WTC11 (cell line): ENCODE data around the gene RNF167. TPM values are rescaled to one million over a fixed set of nuclear protein-coding genes. Genes with fewer than 3 reads are reported as not detected.

Source experiments
- ATAC-seq: fragments of 200-7000 bp; cut with Tn5 transposase; 2 replicates; pipeline ENCODE4 v1.10.0; 2021; ENCODE audit warnings: mild to moderate bottlenecking, moderate library complexity
- CTCF ChIA-PET: fragments of 300-600 bp; sonication (Branson Sonifier 250); formaldehyde crosslinking; loops from one replicate; lab custom pipeline; 2021; ENCODE audit warnings: antibody characterized with exemption; lab: Charles Lee
- POLR2A ChIA-PET: fragments of 350-600 bp; sonication (Branson Sonifier 250); formaldehyde crosslinking; loops from one replicate; lab custom pipeline; 2021; ENCODE audit warnings: antibody characterized with exemption; lab: Charles Lee
- DNase-seq: peaks from one replicate; pipeline ENCODE4 v3.0.0; 2021; ENCODE audit warnings: low spot score
- H3K27ac Mint-ChIP-seq: 2 replicates; pipeline ENCODE4 v1.8.0; 2021; ENCODE audit warnings: mixed read lengths
- H3K27me3 Mint-ChIP-seq: 2 replicates; pipeline ENCODE4 v1.8.0; 2021; ENCODE audit warnings: low read depth, mild to moderate bottlenecking, moderate library complexity, mixed read lengths
- H3K36me3 Mint-ChIP-seq: 2 replicates; pipeline ENCODE4 v1.8.0; 2021; ENCODE audit warnings: mixed read lengths
- H3K4me1 Mint-ChIP-seq: 2 replicates; pipeline ENCODE4 v1.8.0; 2022; ENCODE audit warnings: mixed read lengths
- H3K4me3 Mint-ChIP-seq: 2 replicates; pipeline ENCODE4 v1.8.0; 2021; ENCODE audit warnings: mild to moderate bottlenecking, moderate library complexity, mixed read lengths
- H3K9me3 Mint-ChIP-seq: 2 replicates; pipeline ENCODE4 v1.8.0; 2021; ENCODE audit warnings: mixed read lengths
- AR ChIP-seq: fragments of 250-450 bp; sonication (Bioruptor Pico); IDR thresholded peaks from 2 replicates; pipeline ENCODE4 v1.9.0; 2021; ENCODE audit warnings: mild to moderate bottlenecking
- ATF1 ChIP-seq: sonication (generic); formaldehyde crosslinking; IDR thresholded peaks from 2 replicates; pipeline ENCODE4 v1.8.1; 2023; ENCODE audit warnings: mild to moderate bottlenecking, moderate library complexity, missing genetic modification reagents
- CREB1 ChIP-seq: sonication (generic); formaldehyde crosslinking; IDR thresholded peaks from 2 replicates; pipeline ENCODE4 v1.8.0; 2023; ENCODE audit warnings: mild to moderate bottlenecking, missing genetic modification reagents
- CREM ChIP-seq: sonication (generic); formaldehyde crosslinking; IDR thresholded peaks from 2 replicates; pipeline ENCODE4 v1.8.1; 2022; ENCODE audit warnings: mild to moderate bottlenecking, missing genetic modification reagents, moderate library complexity
- ESRRA ChIP-seq: sonication (generic); formaldehyde crosslinking; IDR thresholded peaks from 2 replicates; pipeline ENCODE4 v1.8.1; 2022; ENCODE audit warnings: mild to moderate bottlenecking, missing genetic modification reagents, borderline replicate concordance
- FOXJ3 ChIP-seq: sonication (generic); formaldehyde crosslinking; IDR thresholded peaks from 2 replicates; pipeline ENCODE4 v1.9.0; 2021; ENCODE audit warnings: missing genetic modification reagents, mild to moderate bottlenecking, borderline replicate concordance
- GTF2I ChIP-seq: fragments of 250-450 bp; sonication (Bioruptor Pico); conservative IDR thresholded peaks from 2 replicates; pipeline ENCODE4 v1.4.0; 2021; ENCODE audit warnings: mild to moderate bottlenecking
- JAZF1 ChIP-seq: fragments of 250-450 bp; sonication (Bioruptor Pico); IDR thresholded peaks from 2 replicates; pipeline ENCODE4 v1.9.0; 2021; ENCODE audit warnings: moderate library complexity, mild to moderate bottlenecking, inconsistent platforms
- NFYB ChIP-seq: sonication (generic); formaldehyde crosslinking; conservative IDR thresholded peaks from 2 replicates; pipeline ENCODE4 v1.8.0; 2022; ENCODE audit warnings: low read depth, missing genetic modification reagents
- RELA ChIP-seq: sonication (generic); formaldehyde crosslinking; IDR thresholded peaks from 2 replicates; pipeline ENCODE4 v1.8.1; 2022; ENCODE audit warnings: missing genetic modification reagents, mild to moderate bottlenecking, borderline replicate concordance
- RORB ChIP-seq: fragments of 250-450 bp; sonication (Bioruptor Pico); IDR thresholded peaks from 2 replicates; pipeline ENCODE4 v1.9.0; 2021; ENCODE audit warnings: mild to moderate bottlenecking
- SMAD4 ChIP-seq: sonication (generic); formaldehyde crosslinking; IDR thresholded peaks from 2 replicates; pipeline ENCODE4 v1.8.0; 2022; ENCODE audit warnings: mild to moderate bottlenecking, missing genetic modification reagents
- SP1 ChIP-seq: sonication (generic); formaldehyde crosslinking; conservative IDR thresholded peaks from 2 replicates; pipeline ENCODE4 v1.8.1; 2022; ENCODE audit warnings: missing genetic modification reagents
- STAT6 ChIP-seq: sonication (generic); formaldehyde crosslinking; conservative IDR thresholded peaks from 2 replicates; pipeline ENCODE4 v1.8.1; 2023; ENCODE audit warnings: mild to moderate bottlenecking, low read depth, missing genetic modification reagents, moderate library complexity
- ZBTB21 ChIP-seq: sonication (generic); formaldehyde crosslinking; IDR thresholded peaks from 2 replicates; pipeline ENCODE4 v1.8.1; 2023; ENCODE audit warnings: mild to moderate bottlenecking, missing genetic modification reagents, borderline replicate concordance
- ZNF232 ChIP-seq: sonication (generic); formaldehyde crosslinking; IDR thresholded peaks from 2 replicates; pipeline ENCODE4 v1.8.0; 2022; ENCODE audit warnings: mild to moderate bottlenecking, missing genetic modification reagents
- ZNF263 ChIP-seq: sonication (generic); formaldehyde crosslinking; IDR thresholded peaks from 2 replicates; pipeline ENCODE4 v1.8.1; 2022; ENCODE audit warnings: low read depth, mild to moderate bottlenecking, moderate library complexity, missing genetic modification reagents
- total RNA-seq: library from RNA; stranded (reverse); gene quantifications from 3 replicates; pipeline ENCODE4 v1.2.3, GENCODE V29; 2021
- TF ChIP-seq, protein P1 (sequence below): fragments of 250-450 bp; sonication (Bioruptor Pico); IDR thresholded peaks from 2 replicates; pipeline ENCODE4 v2.1.2; 2022; ENCODE audit warnings: mild to moderate bottlenecking, moderate library complexity

The RNF167 gene
- total RNA-seq, 1 experiment from 2014 or later = 143 TPM

- CTCF ChIA-PET = interaction anchor here (0.9 kb wide), 1 partner anchor 51 kb away, joined by 4 read pairs; no protein-coding TSS in a partner anchor
- Mint-ChIP-seq H3K36me3 (peaks cover 12% of the 10 kb centered on the region), H3K27ac (peak overlapping the region; percentile 75), H3K9me3 (peaks cover 4% of the 10 kb centered on the region), H3K27me3 (no peaks in the 10 kb centered on the region), H3K4me3 (no peak overlapping the region)
- POLR2A ChIA-PET = no interaction called here
- peak; percentile 40 for ATAC-seq
- no peak for TF ChIP-seq ZBTB21
- TF ChIP-seq ATF1 = no peak
- TF ChIP-seq SP1 (CRISPR knock-in tag) = no peak
- TF ChIP-seq RELA = no peak
- TF ChIP-seq NFYB (CRISPR knock-in tag) = no peak
- TF ChIP-seq GTF2I (CRISPR knock-in tag) = 0 out of 2 replicates have a peak, but pooled peaks have one; percentile 19
- TF ChIP-seq, protein P1, sequence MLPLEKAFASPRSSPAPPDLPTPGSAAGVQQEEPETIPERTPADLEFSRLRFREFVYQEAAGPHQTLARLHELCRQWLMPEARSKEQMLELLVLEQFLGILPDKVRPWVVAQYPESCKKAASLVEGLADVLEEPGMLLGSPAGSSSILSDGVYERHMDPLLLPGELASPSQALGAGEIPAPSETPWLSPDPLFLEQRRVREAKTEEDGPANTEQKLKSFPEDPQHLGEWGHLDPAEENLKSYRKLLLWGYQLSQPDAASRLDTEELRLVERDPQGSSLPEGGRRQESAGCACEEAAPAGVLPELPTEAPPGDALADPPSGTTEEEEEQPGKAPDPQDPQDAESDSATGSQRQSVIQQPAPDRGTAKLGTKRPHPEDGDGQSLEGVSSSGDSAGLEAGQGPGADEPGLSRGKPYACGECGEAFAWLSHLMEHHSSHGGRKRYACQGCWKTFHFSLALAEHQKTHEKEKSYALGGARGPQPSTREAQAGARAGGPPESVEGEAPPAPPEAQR (CRISPR knock-in tag) = no peak
- TF ChIP-seq CREB1 (CRISPR knock-in tag) = no peak
- no peak for TF ChIP-seq ESRRA (CRISPR knock-in tag)
- TF ChIP-seq, all 79 proteins: peak for 1
- H3K4me1 Mint-ChIP-seq = peaks cover 18% of the 10 kb centered on the region
- no peak for DNase-seq
Measured at GRCh38 chr17:4960279-4960922, 20.3 kb downstream of the RNF167 start.

DNA sequence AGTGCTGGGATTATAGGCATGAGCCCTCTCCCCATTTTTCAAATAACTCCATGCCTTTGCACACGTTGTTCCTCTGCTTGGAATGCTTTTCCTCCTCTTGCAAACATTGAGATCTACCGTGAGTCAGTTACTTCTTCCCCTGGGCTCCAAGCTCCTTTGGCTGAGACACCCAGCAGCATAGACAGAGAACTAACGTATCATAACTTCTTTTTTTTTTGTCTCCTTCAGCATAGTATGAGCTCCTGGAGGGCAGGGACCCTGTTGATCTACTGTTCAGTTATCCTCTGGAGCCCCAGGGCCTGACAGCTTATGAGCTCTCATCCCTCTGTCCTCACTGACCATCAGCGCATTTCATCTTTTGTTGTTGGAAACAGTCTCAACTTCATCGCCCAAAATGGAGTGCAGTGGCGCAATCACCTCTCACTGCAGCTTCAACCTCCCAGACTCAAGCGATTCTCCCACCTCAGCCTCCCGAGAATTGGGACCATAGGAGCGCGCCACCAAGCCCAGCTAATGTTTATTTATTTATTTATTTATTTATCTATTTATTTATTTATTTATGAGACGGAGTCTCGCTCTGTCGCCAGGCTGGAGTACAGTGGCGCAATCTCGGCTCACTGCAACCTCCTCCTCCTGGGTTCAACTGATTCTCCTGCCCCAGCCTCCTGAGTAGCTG lies 25.4 kb downstream of the RNF167 start:
- Mint-ChIP-seq H3K9me3 (peaks cover 13% of the 10 kb centered on the region), H3K27ac (no peak overlapping the region; the same call in 1 of the 2 replicates), H3K36me3 (peaks cover 15% of the 10 kb centered on the region), H3K4me1 (peaks cover 27% of the 10 kb centered on the region), H3K4me3 (peak overlapping the region; percentile 40; the same call in 1 of the 2 replicates), H3K27me3 (peaks cover under 1% of the 10 kb centered on the region)
- ATAC-seq (no peak), DNase-seq (no peak)
- ChIA-PET CTCF (interaction anchor here (1.2 to 2.4 kb wide), 4 partner anchors 10 to 57 kb away, joined by 3 to 17 read pairs (median 9); partner anchors contain the start of genes RNF167 and SLC25A11), POLR2A (interaction anchor here (1.1 to 3.6 kb wide), 2 partner anchors 18 to 25 kb away, joined by 3 to 38 read pairs; partner anchors contain the start of genes RNF167 and SLC25A11)
- no peak for TF ChIP-seq SMAD4
- TF ChIP-seq AR (CRISPR knock-in tag) = no peak
- no peak for TF ChIP-seq RELA
- no peak for TF ChIP-seq JAZF1 (CRISPR knock-in tag)
- TF ChIP-seq ZNF232 (CRISPR knock-in tag) = no peak
- no peak for TF ChIP-seq FOXJ3 (CRISPR knock-in tag)
- TF ChIP-seq STAT6 = no peak
- no peak for TF ChIP-seq RORB (CRISPR knock-in tag)
- no peak for TF ChIP-seq CREM (CRISPR knock-in tag)
- TF ChIP-seq ZNF263 (CRISPR knock-in tag) = no peak
